Ishikawa (cell line): ENCODE measurements around the gene KCNQ1OT1.

Source experiments
- CEBPB ChIP-seq: IDR thresholded peaks from 2 replicates; pipeline ENCODE4 v1.6.1; 2012
- CREB1 ChIP-seq: IDR thresholded peaks from 2 replicates; pipeline ENCODE4 v1.6.1; 2012; ENCODE audit warnings: low read depth
- EGR1 ChIP-seq: IDR thresholded peaks from 2 replicates; pipeline ENCODE4 v1.6.1; 2012
- EP300 ChIP-seq: IDR thresholded peaks from 2 replicates; pipeline ENCODE4 v1.6.1; 2012; ENCODE audit warnings: borderline replicate concordance
- FOXM1 ChIP-seq: IDR thresholded peaks from 2 replicates; pipeline ENCODE4 v1.6.1; 2012; ENCODE audit warnings: low read depth, borderline replicate concordance
- NFIC ChIP-seq: IDR thresholded peaks from 2 replicates; pipeline ENCODE4 v1.6.1; 2012
- RAD21 ChIP-seq: IDR thresholded peaks from 2 replicates; pipeline ENCODE4 v1.6.1; 2012; ENCODE audit warnings: low read depth
- TAF1 ChIP-seq: IDR thresholded peaks from 2 replicates; pipeline ENCODE4 v1.6.1; 2012; ENCODE audit warnings: low read depth, mild to moderate bottlenecking
- TCF12 ChIP-seq: IDR thresholded peaks from 2 replicates; pipeline ENCODE4 v1.6.1; 2012; ENCODE audit warnings: low read depth
- TEAD4 ChIP-seq: IDR thresholded peaks from 2 replicates; pipeline ENCODE4 v1.6.1; 2012
- YY1 ChIP-seq: IDR thresholded peaks from 2 replicates; pipeline ENCODE4 v1.6.1; 2012; ENCODE audit warnings: low read depth
- ZBTB7A ChIP-seq: IDR thresholded peaks from 2 replicates; pipeline ENCODE4 v1.6.1; 2012; ENCODE audit warnings: low read depth
- TF ChIP-seq, protein P1 (sequence below): IDR thresholded peaks from 2 replicates; pipeline ENCODE4 v1.6.1; 2012
- TF ChIP-seq, protein P2 (sequence below): IDR thresholded peaks from 2 replicates; pipeline ENCODE4 v1.6.1; 2012; ENCODE audit warnings: low read depth, mild to moderate bottlenecking
- TF ChIP-seq, protein P3 (sequence below): IDR thresholded peaks from 2 replicates; pipeline ENCODE4 v1.6.1; 2012

Gene KCNQ1OT1

DNA sequence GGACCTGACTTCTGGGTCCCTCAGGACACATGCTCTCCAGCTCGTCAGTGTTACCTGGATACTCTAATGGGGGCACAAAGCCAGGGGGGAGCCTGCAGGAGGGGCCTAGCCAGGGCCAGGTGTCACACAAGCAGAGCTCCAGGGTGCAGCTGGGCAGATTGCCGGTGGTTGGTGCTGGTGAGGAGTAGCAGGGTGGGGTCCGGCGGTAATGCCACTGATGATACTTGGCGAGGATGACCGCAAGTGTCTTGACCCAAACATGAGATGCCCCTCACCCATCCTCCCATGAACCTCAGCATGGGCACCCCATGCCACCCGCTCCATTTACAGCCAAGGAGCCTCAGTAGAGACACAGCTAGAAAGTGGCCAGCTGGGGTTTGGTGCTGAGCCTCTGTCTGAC lies 15.1 kb upstream of the KCNQ1OT1 start:
- TF ChIP-seq NFIC (no peak), EP300 (no peak), TCF12 (no peak), RAD21 (no peak)

DNA sequence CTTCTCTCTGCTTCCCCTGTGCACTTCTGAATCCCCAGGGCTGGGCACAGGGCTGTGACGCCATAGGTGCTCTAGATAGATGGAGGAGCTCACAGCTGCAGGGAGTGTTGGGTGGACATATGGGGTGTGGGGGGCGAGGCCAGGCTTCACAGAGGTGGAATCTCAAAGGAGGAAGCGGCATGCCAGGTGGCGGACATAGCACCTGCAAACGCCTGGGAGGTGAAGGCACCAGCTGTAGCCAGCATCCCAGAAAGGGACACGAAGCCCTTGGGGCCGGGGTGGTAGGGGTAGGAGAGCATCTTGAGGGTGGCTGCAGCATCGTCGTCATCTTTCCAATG lies 14.6 kb upstream of the KCNQ1OT1 start:
- TF ChIP-seq FOXM1, result no peak
- TF ChIP-seq, protein P1, sequence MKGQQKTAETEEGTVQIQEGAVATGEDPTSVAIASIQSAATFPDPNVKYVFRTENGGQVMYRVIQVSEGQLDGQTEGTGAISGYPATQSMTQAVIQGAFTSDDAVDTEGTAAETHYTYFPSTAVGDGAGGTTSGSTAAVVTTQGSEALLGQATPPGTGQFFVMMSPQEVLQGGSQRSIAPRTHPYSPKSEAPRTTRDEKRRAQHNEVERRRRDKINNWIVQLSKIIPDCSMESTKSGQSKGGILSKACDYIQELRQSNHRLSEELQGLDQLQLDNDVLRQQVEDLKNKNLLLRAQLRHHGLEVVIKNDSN, result no peak
- TF ChIP-seq, protein P2, sequence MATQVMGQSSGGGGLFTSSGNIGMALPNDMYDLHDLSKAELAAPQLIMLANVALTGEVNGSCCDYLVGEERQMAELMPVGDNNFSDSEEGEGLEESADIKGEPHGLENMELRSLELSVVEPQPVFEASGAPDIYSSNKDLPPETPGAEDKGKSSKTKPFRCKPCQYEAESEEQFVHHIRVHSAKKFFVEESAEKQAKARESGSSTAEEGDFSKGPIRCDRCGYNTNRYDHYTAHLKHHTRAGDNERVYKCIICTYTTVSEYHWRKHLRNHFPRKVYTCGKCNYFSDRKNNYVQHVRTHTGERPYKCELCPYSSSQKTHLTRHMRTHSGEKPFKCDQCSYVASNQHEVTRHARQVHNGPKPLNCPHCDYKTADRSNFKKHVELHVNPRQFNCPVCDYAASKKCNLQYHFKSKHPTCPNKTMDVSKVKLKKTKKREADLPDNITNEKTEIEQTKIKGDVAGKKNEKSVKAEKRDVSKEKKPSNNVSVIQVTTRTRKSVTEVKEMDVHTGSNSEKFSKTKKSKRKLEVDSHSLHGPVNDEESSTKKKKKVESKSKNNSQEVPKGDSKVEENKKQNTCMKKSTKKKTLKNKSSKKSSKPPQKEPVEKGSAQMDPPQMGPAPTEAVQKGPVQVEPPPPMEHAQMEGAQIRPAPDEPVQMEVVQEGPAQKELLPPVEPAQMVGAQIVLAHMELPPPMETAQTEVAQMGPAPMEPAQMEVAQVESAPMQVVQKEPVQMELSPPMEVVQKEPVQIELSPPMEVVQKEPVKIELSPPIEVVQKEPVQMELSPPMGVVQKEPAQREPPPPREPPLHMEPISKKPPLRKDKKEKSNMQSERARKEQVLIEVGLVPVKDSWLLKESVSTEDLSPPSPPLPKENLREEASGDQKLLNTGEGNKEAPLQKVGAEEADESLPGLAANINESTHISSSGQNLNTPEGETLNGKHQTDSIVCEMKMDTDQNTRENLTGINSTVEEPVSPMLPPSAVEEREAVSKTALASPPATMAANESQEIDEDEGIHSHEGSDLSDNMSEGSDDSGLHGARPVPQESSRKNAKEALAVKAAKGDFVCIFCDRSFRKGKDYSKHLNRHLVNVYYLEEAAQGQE, result no peak

DNA sequence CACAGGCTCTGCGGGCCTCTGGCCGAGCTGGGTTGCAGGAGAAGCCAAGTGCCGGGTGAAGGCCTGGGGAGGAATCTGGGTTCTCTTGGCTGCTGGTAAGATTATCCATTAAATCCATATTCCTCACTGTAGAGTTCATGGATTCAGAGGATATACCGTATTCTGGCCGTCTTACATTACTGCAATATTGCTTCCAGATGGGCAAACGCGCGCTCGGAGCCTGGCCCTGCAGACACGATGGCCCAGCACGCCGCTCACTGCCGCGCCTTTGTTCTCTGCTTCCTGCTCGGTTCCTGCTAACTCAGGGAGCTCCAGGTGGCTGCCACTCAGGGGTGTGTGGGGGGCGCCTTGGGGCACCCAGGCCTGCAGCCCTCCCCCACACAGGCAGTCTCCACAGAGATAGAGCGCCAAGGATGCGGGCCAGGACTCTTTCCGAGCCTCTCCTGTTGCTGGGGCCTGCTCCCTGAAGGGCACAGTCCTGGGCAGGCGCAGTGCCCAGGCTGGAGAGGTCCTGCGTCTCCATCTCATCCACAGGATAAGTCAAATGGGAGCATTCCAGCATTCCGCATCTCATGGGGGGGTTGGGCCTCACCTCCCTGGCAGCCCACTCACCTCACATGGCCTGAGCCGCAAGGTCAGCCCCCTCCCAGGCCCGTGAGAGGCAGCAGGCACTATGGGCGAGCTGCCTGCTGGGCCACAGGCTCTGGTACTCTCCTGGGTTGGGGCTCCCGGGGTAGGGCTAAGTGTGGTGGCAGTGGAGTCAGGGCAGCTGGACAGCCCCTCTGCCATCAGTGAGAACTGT lies 14.1 kb upstream of the KCNQ1OT1 start:
- TF ChIP-seq CREB1 (no peak), EGR1 (no peak), NFIC (no peak), TEAD4 (no peak), ZBTB7A (no peak), TAF1 (no peak), YY1 (no peak), CEBPB (no peak), RAD21 (no peak), FOXM1 (no peak), EP300 (no peak), TCF12 (no peak)
- TF ChIP-seq, protein P3, sequence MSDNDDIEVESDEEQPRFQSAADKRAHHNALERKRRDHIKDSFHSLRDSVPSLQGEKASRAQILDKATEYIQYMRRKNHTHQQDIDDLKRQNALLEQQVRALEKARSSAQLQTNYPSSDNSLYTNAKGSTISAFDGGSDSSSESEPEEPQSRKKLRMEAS, result no peak
- TF ChIP-seq, protein P2, result no peak
- TF ChIP-seq, protein P1, result no peak

DNA sequence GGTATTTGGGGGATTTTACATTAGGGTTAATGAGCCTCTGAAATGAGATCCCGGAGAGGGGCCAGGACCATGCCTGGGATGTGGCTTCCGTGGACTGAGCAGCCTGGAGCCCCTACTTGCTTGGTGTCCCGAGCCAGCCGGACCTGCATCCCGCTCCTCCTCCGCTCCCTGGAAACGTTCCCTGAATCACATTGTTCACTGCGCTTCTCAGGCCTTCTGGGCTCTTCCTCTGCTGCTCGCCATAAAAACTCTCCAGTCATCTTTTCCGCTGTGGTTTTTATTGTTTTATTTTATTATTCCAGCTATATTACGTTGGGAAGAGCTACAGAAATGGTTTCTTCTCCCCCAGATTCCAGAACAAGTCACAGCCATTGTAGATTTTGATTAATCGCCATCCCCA lies 13.3 kb upstream of the KCNQ1OT1 start:
- TF ChIP-seq, protein P2, result no peak
- no peak for TF ChIP-seq TAF1
- TF ChIP-seq TCF12, result no peak
- TF ChIP-seq RAD21, result no peak
- TF ChIP-seq CEBPB, result no peak
- TF ChIP-seq CREB1, result no peak
- TF ChIP-seq, protein P3, result no peak
- no peak for TF ChIP-seq FOXM1
- no peak for TF ChIP-seq ZBTB7A
- TF ChIP-seq, protein P1, result no peak
- TF ChIP-seq EP300, result no peak
- no peak for TF ChIP-seq YY1
- no peak for TF ChIP-seq EGR1
- no peak for TF ChIP-seq NFIC
- TF ChIP-seq TEAD4, result no peak
